Tibial artery (tissue), 4 donors: Measurements from ENCODE around the gene CELF1.
"Not testable (repeated sequence)": the region's sequence is repeated elsewhere in the genome, so short reads cannot be mapped to it uniquely, and the experiment has no call there.

Source experiments
- DNase-seq, 2 donors: peaks; one replicate each; pipeline ENCODE4 v3.0.0-alpha.2; 2019
- H3K27ac ChIP-seq, 2 donors: fragments of 200-600 bp; sonication (generic) in 1 of 2; 1 replicate in 1 of 2; 2 replicates in 1 of 2; pipeline ENCODE4 v1.5.1; 2018 to 2019; ENCODE audit warnings: mild to moderate bottlenecking in 1 of 2
- H3K27me3 ChIP-seq, 2 donors: fragments of 200-600 bp; sonication (generic) in 1 of 2; one replicate each; pipeline versions ENCODE4 v1.5.1 to v1.6.0; 2016 to 2019
- H3K36me3 ChIP-seq, 3 donors: fragments of 200-600 bp; sonication (generic) in 2 of 3; one replicate each; pipeline ENCODE4 v1.5.1; 2016 to 2019; ENCODE audit warnings: mild to moderate bottlenecking in 2 of 3
- H3K4me1 ChIP-seq, 4 donors: fragments of 200-600 bp; sonication (generic) in 2 of 4; 1 replicate in 3 of 4; 2 replicates in 1 of 4; pipeline ENCODE4 v1.5.1; 2016 to 2019
- H3K4me3 ChIP-seq, 2 donors: fragments of 200-600 bp; sonication (generic) in 1 of 2; 1 replicate in 1 of 2; 2 replicates in 1 of 2; pipeline ENCODE4 v1.5.1; 2018 to 2019; ENCODE audit warnings: mild to moderate bottlenecking in 2 of 2
- H3K9me3 ChIP-seq, 3 donors: fragments of 200-600 bp; sonication (generic) in 1 of 3; one replicate each; pipeline ENCODE4 v1.5.1; 2016 to 2019
- CTCF ChIP-seq, 2 experiments: fragments of 200-600 bp in 1 of 2; fragments of 450-650 bp in 1 of 2; IDR thresholded peaks; one replicate each; pipeline ENCODE4 v1.5.1; 2017 to 2019; ENCODE audit warnings: antibody characterized with exemption in 2 of 2, mild to moderate bottlenecking in 1 of 2, moderate library complexity in 1 of 2
- intact Hi-C: fragments of 100-400 bp; cut with DNase I; formaldehyde crosslinking; loops from one replicate; pipeline ENCODE4 v1.15.0; 2023; ENCODE audit warnings: low total_unique reads

Gene CELF1

GRCh38 chr11:47466201-47466600, 86.7 kb downstream of the CELF1 start:
- peaks cover 0 to 53% (median 19%) of the 10 kb centered on the region in 4 donors for H3K4me1 ChIP-seq
- intact Hi-C loops: no loop called here

GRCh38 chr11:47464483-47464882, 88.4 kb downstream of the CELF1 start:
- DNase-seq: peak in 1 of 2 donors; percentile 15
- Histone ChIP-seq H3K27me3 (no peaks in the 10 kb centered on the region), H3K4me1 (peaks cover 0 to 36% (median 17%) of the 10 kb centered on the region in 4 donors), H3K27ac (no peak overlapping the region), H3K9me3 (no peaks in the 10 kb centered on the region), H3K4me3 (no peak overlapping the region), H3K36me3 (peaks cover 0 to 33% (median 1%) of the 10 kb centered on the region in 3 donors)
- TF ChIP-seq CTCF (IDR thresholded peaks at IDR 0.05): no peak
- intact Hi-C loops: no loop called here

More at GRCh38 chr11:47466201-47466600, 86.7 kb downstream of the CELF1 start:
- Histone ChIP-seq H3K9me3 (no peaks in the 10 kb centered on the region), H3K36me3 (peaks cover 7 to 37% (median 16%) of the 10 kb centered on the region in 3 donors), H3K27me3 (no peaks in the 10 kb centered on the region), H3K27ac (peak overlapping the region; percentile 27 to 55), H3K4me3 (no peak overlapping the region)
- no peak for TF ChIP-seq CTCF (IDR thresholded peaks at IDR 0.05)
- no peak for DNase-seq

- H3K4me3 ChIP-seq: no peak overlapping the region
- no peak for TF ChIP-seq CTCF (IDR thresholded peaks at IDR 0.05)
- no peaks in the 10 kb centered on the region for H3K27me3 ChIP-seq
- intact Hi-C loops: no loop called here
- H3K27ac ChIP-seq: no peak overlapping the region
- peaks cover 0 to 28% (median 4%) of the 10 kb centered on the region in 3 donors for H3K36me3 ChIP-seq
- no peaks in the 10 kb centered on the region for H3K9me3 ChIP-seq
- peaks cover 0 to 19% (median 4%) of the 10 kb centered on the region in 4 donors for H3K4me1 ChIP-seq
- DNase-seq: no peak
These were observed 91.1 kb downstream of the CELF1 start for GRCh38 chr11:47461876-47462275.

- Histone ChIP-seq H3K4me3 (no peak overlapping the region), H3K4me1 (peaks cover 0 to 8% (median 0%) of the 10 kb centered on the region in 4 donors), H3K36me3 (peaks cover 0 to 28% (median 4%) of the 10 kb centered on the region in 3 donors), H3K9me3 (no peaks in the 10 kb centered on the region), H3K27me3 (no peaks in the 10 kb centered on the region), H3K27ac (no peak overlapping the region)
- TF ChIP-seq CTCF (IDR thresholded peaks at IDR 0.05): no peak
- intact Hi-C loops: no loop called here
- DNase-seq: no peak
These were observed 92.2 kb downstream of the CELF1 start for GRCh38 chr11:47460571-47461235.

- H3K4me1 ChIP-seq, H3K9me3 ChIP-seq, H3K27ac ChIP-seq, H3K36me3 ChIP-seq, H3K27me3 ChIP-seq, intact Hi-C loops, H3K4me3 ChIP-seq: not testable (repeated sequence)
- peak; percentile 81 to 85 for DNase-seq
- TF ChIP-seq CTCF (IDR thresholded peaks at IDR 0.05): peak; percentile 66 to 79
These were observed 98.7 kb downstream of the CELF1 start for GRCh38 chr11:47454258-47454671.
